Adrenal gland (tissue), 12 donors: ENCODE results near the gene SORCS3. TPM values are rescaled to one million over a fixed set of nuclear protein-coding genes. Genes with fewer than 3 reads are reported as not detected.

ENCODE experiments used
- DNase-seq, 7 donors: peaks; one replicate each; pipeline ENCODE4 v3.0.0-alpha.2; 2019 to 2020
- H3K27ac ChIP-seq, 5 donors: fragments of 200-600 bp; sonication (generic) in 4 of 5; 1 replicate in 3 of 5; 2 replicates in 2 of 5; pipeline versions ENCODE4 v1.5.1 to v1.8.0; 2016 to 2020; ENCODE audit warnings: mild to moderate bottlenecking in 1 of 5
- H3K27me3 ChIP-seq: fragments of 200-600 bp; 2 replicates; pipeline ENCODE4 v1.8.0; 2021
- H3K36me3 ChIP-seq, 2 donors: fragments of 200-600 bp; replicated peaks in 1 of 2; 1 replicate in 1 of 2; 2 replicates in 1 of 2; pipeline versions ENCODE4 v1.5.1 to v1.8.0; 2018 to 2022
- H3K4me1 ChIP-seq, 2 donors: fragments of 200-600 bp; replicated peaks in 1 of 2; 1 replicate in 1 of 2; 2 replicates in 1 of 2; pipeline versions ENCODE4 v1.5.1 to v1.8.0; 2018 to 2021
- H3K4me3 ChIP-seq, 4 donors: fragments of 200-600 bp; sonication (generic) in 3 of 4; one replicate each; pipeline ENCODE4 v1.5.1; 2016 to 2018
- H3K9me3 ChIP-seq, 3 donors: fragments of 200-600 bp; sonication (generic) in 1 of 3; replicated peaks in 1 of 3; 1 replicate in 2 of 3; 2 replicates in 1 of 3; pipeline versions ENCODE4 v1.5.1 to v1.8.0; 2016 to 2021
- CTCF ChIP-seq, 6 experiments: fragments of 450-650 bp in 4 of 6; fragments of 200-600 bp in 2 of 6; sonication (generic) in 1 of 6; IDR thresholded peaks; 1 replicate in 5 of 6; 2 replicates in 1 of 6; pipeline versions ENCODE4 v1.5.1 to v1.8.0; 2016 to 2021; ENCODE audit warnings: antibody characterized with exemption in 6 of 6, mild to moderate bottlenecking in 2 of 6, moderate library complexity in 1 of 6
- POLR2A ChIP-seq, 2 donors: fragments of 450-650 bp; IDR thresholded peaks; one replicate each; pipeline ENCODE4 v1.6.1; 2017; ENCODE audit warnings: antibody characterized with exemption in 2 of 2, mild to moderate bottlenecking in 2 of 2, moderate library complexity in 1 of 2
- WGBS, 4 donors: extraction: QIAGEN DNeasy Blood & Tissue Kit in 2 of 4; methylation state at CpG; one replicate each; pipeline versions ENCODE4 v1.1.5 to v1.1.7; 2013 to 2017; 5-methylcytosine and 5-hydroxymethylcytosine counted together
- intact Hi-C, 2 donors: fragments of 100-400 bp; cut with DNase I; formaldehyde crosslinking; loops; one replicate each; pipeline versions ENCODE4 v1.14.1 to v1.15.0; 2022 to 2023
- polyA plus RNA-seq, 3 donors: library from polyadenylated mRNA; stranded (reverse); fragments of 200-250 nt in 2 of 3; fragments of 350-450 nt in 1 of 3; fragmentation: Illumina TruSeq in 1 of 3; extraction: RNeasy Lipid Tissue Mini Kit (QIAGEN cat#74804) in 1 of 3; gene quantifications; one replicate each; pipeline ENCODE4 v1.2.3, GENCODE V29; 2013 to 2014
- total RNA-seq, 9 donors: library from RNA; depleted of rRNA in 4 of 9; stranded (reverse); fragments of >200 nt in 4 of 9; fragments of 120-200 nt in 1 of 9; fragmentation: NEBNext Ultra II Directional in 1 of 9; extraction: Animal tissue kit (Norgen Biotek cat#: 25700) in 1 of 9; gene quantifications; one replicate each; pipeline versions ENCODE4 v1.1.0 to v1.2.4, GENCODE V29; 2013 to 2023
- donor health status: healthy with polysubstance abuse.
- donor health status: Bipolar disorder and iron deficiency.
- donor health status: DM: yes; HTN: yes; CAD: no.
- donor health status: DM: no; HTN: no; CAD: no.
- donor health status: DM: no; HTN: no; CAD: no.
- donor health status: DM: yes; HTN: yes; CAD: no.

Gene SORCS3
- total and polyA plus RNA-seq, 12 donors: 0.22 to 3.4 (median 1.2) TPM; not detected in 2

- Histone ChIP-seq H3K36me3 (no peaks in the 10 kb centered on the region), H3K4me1 (no peaks in the 10 kb centered on the region), H3K9me3 (no peaks in the 10 kb centered on the region), H3K4me3 (no peak overlapping the region), H3K27me3 (no peaks in the 10 kb centered on the region), H3K27ac (no peak overlapping the region)
- WGBS, 4 donors: 42 to 56% (median 54%) methylated on average over 1 of the region's 1 CpG
- DNase-seq: no peak
- intact Hi-C loops: loop anchor here in 1 of 2 donors (10.0 kb wide), 1 partner anchor 144 kb away; no protein-coding TSS in a partner anchor
- no peak for TF ChIP-seq CTCF (IDR thresholded peaks at IDR 0.05)
- TF ChIP-seq POLR2A (IDR thresholded peaks at IDR 0.05): no peak
Measured at GRCh38 chr10:104780946-104781595, 140.0 kb downstream of the SORCS3 start.

- Histone ChIP-seq H3K27me3 (no peaks in the 10 kb centered on the region), H3K4me3 (no peak overlapping the region), H3K4me1 (no peaks in the 10 kb centered on the region), H3K9me3 (no peaks in the 10 kb centered on the region), H3K27ac (no peak overlapping the region), H3K36me3 (no peaks in the 10 kb centered on the region)
- TF ChIP-seq POLR2A (IDR thresholded peaks at IDR 0.05) (no peak), CTCF (IDR thresholded peaks at IDR 0.05) (no peak)
- WGBS, 4 donors: 62 to 83% (median 73%) methylated on average over 2 of the region's 2 CpGs
- intact Hi-C loops: loop anchor here in 1 of 2 donors (10.0 kb wide), 1 partner anchor 140 kb away; no protein-coding TSS in a partner anchor
- no peak for DNase-seq
Measured at GRCh38 chr10:104784452-104784851, 143.4 kb downstream of the SORCS3 start.

- 64 to 91% (median 75%) methylated on average over 2 of the region's 2 CpGs for WGBS, 4 donors
- H3K36me3 ChIP-seq: no peaks in the 10 kb centered on the region
- intact Hi-C loops: no loop called here
Measured at GRCh38 chr10:104791471-104791870, 150.4 kb downstream of the SORCS3 start.

GRCh38 chr10:104795411-104795810 lies 154.3 kb downstream of the SORCS3 start:
- Histone ChIP-seq H3K4me3 (no peak overlapping the region), H3K36me3 (no peaks in the 10 kb centered on the region), H3K27me3 (no peaks in the 10 kb centered on the region), H3K27ac (no peak overlapping the region), H3K4me1 (no peaks in the 10 kb centered on the region), H3K9me3 (no peaks in the 10 kb centered on the region)
- no peak for TF ChIP-seq CTCF (IDR thresholded peaks at IDR 0.05)
- no peak for TF ChIP-seq POLR2A (IDR thresholded peaks at IDR 0.05)
- WGBS, 4 donors: 77 to 83% (median 81%) methylated on average over 3 of the region's 3 CpGs
- no peak for DNase-seq
- intact Hi-C loops: no loop called here

More at GRCh38 chr10:104791471-104791870, 150.4 kb downstream of the SORCS3 start:
- Histone ChIP-seq H3K27ac (no peak overlapping the region), H3K27me3 (no peaks in the 10 kb centered on the region), H3K9me3 (no peaks in the 10 kb centered on the region), H3K4me1 (no peaks in the 10 kb centered on the region), H3K4me3 (no peak overlapping the region)
- DNase-seq: no peak
- TF ChIP-seq POLR2A (IDR thresholded peaks at IDR 0.05): no peak
- no peak for TF ChIP-seq CTCF (IDR thresholded peaks at IDR 0.05)
